ENCODE results near the gene ITM2B. TPM values are rescaled to one million over a fixed set of nuclear protein-coding genes. Genes with fewer than 3 reads are reported as not detected.

ITM2B gene
- total and polyA plus RNA-seq, 10 of the 15 experiments (the other 5 are each of a cell fraction or from before 2014, with no cell fraction given): 2.5 to 18.1 (median 4.9) TPM

GRCh38 chr13:48263196-48263595 is 30.2 kb downstream of the ITM2B start:
- ChIA-PET SMC1A (ENCODE audit: uncharacterized antibody, unreplicated experiment) (no interaction called here), RAD21 (ENCODE audit: unreplicated experiment) (no interaction called here), CTCF (interaction anchor here (0.6 to 0.7 kb wide), 2 partner anchors 29 to 316 kb away, joined by 3 read pairs; no protein-coding TSS in a partner anchor), POLR2A (no interaction called here)
- H3K4me3 ChIP-seq: no peak overlapping the region
- no peaks in the 10 kb centered on the region for H3K79me2 ChIP-seq (ENCODE audit: control insufficient read depth, insufficient read depth, low read length)
- H3K27me3 ChIP-seq (replicated peaks in 1 of 2; ENCODE audit: control insufficient read depth in 2 of 2, insufficient read depth in 2 of 2, low read length in 1 of 2): no peaks in the 10 kb centered on the region; a peak in 2 of 4 replicates
- no peaks in the 10 kb centered on the region for H3K9me3 ChIP-seq (replicated peaks; ENCODE audit: control insufficient read depth, insufficient read depth, low read length)
- FAIRE-seq (no peak), ATAC-seq (no peak), DNase-seq (ENCODE audit: low read depth, low spot score) (no peak)
- BruUV-seq (replicated peaks): no TSS peak
- no peak overlapping the region for H3K27ac ChIP-seq (ENCODE audit: control insufficient read depth, insufficient read depth)
- in situ Hi-C loops (cut with MboI) (no loop called here), intact Hi-C loops (cut with micrococcal nuclease; ENCODE audit: unreplicated experiment) (no loop called here)
- H3K9ac ChIP-seq (ENCODE audit: control insufficient read depth, insufficient read depth, low read length): no peak overlapping the region
- H3K36me3 ChIP-seq (ENCODE audit: control insufficient read depth in 2 of 2, insufficient read depth in 2 of 2, low read length in 1 of 2): no peaks in the 10 kb centered on the region
- peaks cover 7% of the 10 kb centered on the region for H3K4me1 ChIP-seq (ENCODE audit: control insufficient read depth, insufficient read depth, low read length)
- no peak overlapping the region for H3K4me2 ChIP-seq (ENCODE audit: control insufficient read depth, insufficient read depth)
- H4K20me1 ChIP-seq (ENCODE audit: control insufficient read depth, insufficient read depth): no peaks in the 10 kb centered on the region
- WGBS (ENCODE audit: insufficient coverage, insufficient replicate concordance, low lambda C conversion rate, missing lambda C conversion rate): 100% methylated on average over 1 of the region's 1 CpG
- no peak overlapping the region for H2AFZ ChIP-seq (ENCODE audit: control insufficient read depth, low read depth, low read length)
- no peak for TF ChIP-seq CREM (IDR thresholded peaks at IDR 0.05; ENCODE audit: low read depth)
- no peak for TF ChIP-seq FOS (IDR thresholded peaks at IDR 0.05; ENCODE audit: borderline replicate concordance, extremely low read depth, insufficient read length)
- TF ChIP-seq IRF4 (IDR thresholded peaks at IDR 0.05; ENCODE audit: low read depth, low read length): no peak
- no peak for TF ChIP-seq SPI1 (IDR thresholded peaks at IDR 0.05; ENCODE audit: borderline replicate concordance, insufficient read depth, low read depth, low read length)
- no peak for TF ChIP-seq ZSCAN29 (IDR thresholded peaks at IDR 0.05)
- TF ChIP-seq SMAD1 (IDR thresholded peaks at IDR 0.05; ENCODE audit: low read depth, partially characterized antibody): no peak
- no peak for TF ChIP-seq STAT3 (IDR thresholded peaks at IDR 0.05; ENCODE audit: low read depth, low read length)
- no peak for TF ChIP-seq NFIC (IDR thresholded peaks at IDR 0.05; ENCODE audit: low read depth, low read length)
- TF ChIP-seq HDAC6 (IDR thresholded peaks at IDR 0.05; ENCODE audit: unreplicated experiment): no peak
- no peak for TF ChIP-seq RCOR1 (conservative IDR thresholded peaks at IDR 0.05; ENCODE audit: low read depth, low read length)
- no peak for TF ChIP-seq SIN3A (IDR thresholded peaks at IDR 0.05; ENCODE audit: low read depth, low read length)

Measured in GM12878 (cell line).